HG02798 (cell line): Measurements from ENCODE around the gene CAPZA2.
"Not testable (repeated sequence)": the region's sequence is repeated elsewhere in the genome, so short reads cannot be mapped to it uniquely, and the experiment has no call there.

Experiments
- ATAC-seq: cut with Tn5 transposase; IDR thresholded peaks from one replicate; pipeline ENCODE4 v1.9.1; 2021; ENCODE audit warnings: mild to moderate bottlenecking; ENCODE audit not compliant: unreplicated experiment, poor library complexity

The CAPZA2 gene

GRCh38 chr7:116952635-116953371, 90.4 kb downstream of the CAPZA2 start:
- ATAC-seq: no peak

- peak; percentile 48 for ATAC-seq
Observed at GRCh38 chr7:116953372-116953905, 91.1 kb downstream of the CAPZA2 start, which contains the start of gene ST7. ST7 (plus strand) TSS chr7:116953501; CDS start chr7:116953541, 40 bp downstream.

GRCh38 chr7:116953906-116954838, 91.8 kb downstream of the CAPZA2 start:
- ATAC-seq: peak; percentile 28

- ATAC-seq: no peak
Observed at GRCh38 chr7:116955340-116955739, 93.0 kb downstream of the CAPZA2 start.

GRCh38 chr7:116955801-116956476, 93.6 kb downstream of the CAPZA2 start:
- ATAC-seq: peak; percentile 75

- ATAC-seq: no peak
Observed at GRCh38 chr7:116956477-116956804, 94.1 kb downstream of the CAPZA2 start.

GRCh38 chr7:116957874-116958273, 95.5 kb downstream of the CAPZA2 start:
- ATAC-seq: peak; percentile 36

GRCh38 chr7:116961966-116962673, 99.7 kb downstream of the CAPZA2 start:
- ATAC-seq: not testable (repeated sequence)

- ATAC-seq: no peak
Observed at GRCh38 chr7:116963234-116963633, 100.8 kb downstream of the CAPZA2 start.

GRCh38 chr7:116966601-116967000, 104.2 kb downstream of the CAPZA2 start:
- ATAC-seq: no peak

- ATAC-seq: no peak
Observed at GRCh38 chr7:116967254-116967922, 105.0 kb downstream of the CAPZA2 start.

GRCh38 chr7:116967983-116968382, 105.6 kb downstream of the CAPZA2 start:
- ATAC-seq: no peak

GRCh38 chr7:116968631-116969030, 106.2 kb downstream of the CAPZA2 start:
- no peak for ATAC-seq

- ATAC-seq: no peak
Observed at GRCh38 chr7:116969371-116969902, 107.0 kb downstream of the CAPZA2 start.

- peak; percentile 73 for ATAC-seq
Observed at GRCh38 chr7:116970238-116970910, 108.0 kb downstream of the CAPZA2 start.

- not testable (repeated sequence) for ATAC-seq
Observed at GRCh38 chr7:116971153-116971552, 108.8 kb downstream of the CAPZA2 start.
